Mesenchymal stem cell (in vitro differentiated cells and primary cell): ENCODE data around the gene TUT7.
A peak's percentile ranks its signal among the peaks of the same experiment; 100 is the strongest.

ENCODE experiments used
- DNase-seq: peaks from one replicate; pipeline ENCODE4 v3.0.0-alpha.2; 2013
- H2AFZ ChIP-seq: one replicate; pipeline ENCODE4 v1.6.1; 2013; ENCODE audit warnings: low read depth, mild to moderate bottlenecking, control low read depth, inconsistent platforms, low read length, moderate library complexity
- H2AK5ac ChIP-seq: 2 replicates; pipeline ENCODE4 v1.6.1; 2013; ENCODE audit warnings: low read length, moderate library complexity, mild to moderate bottlenecking, inconsistent platforms; ENCODE audit not compliant: severe bottlenecking
- H2BK120ac ChIP-seq: one replicate; pipeline ENCODE4 v1.6.1; 2013; ENCODE audit warnings: low read depth, mild to moderate bottlenecking, inconsistent platforms, low read length, moderate library complexity
- H2BK12ac ChIP-seq, 2 experiments: one replicate each; pipeline ENCODE4 v1.6.1; 2013; ENCODE audit warnings: inconsistent platforms in 2 of 2, low read length in 2 of 2, mild to moderate bottlenecking in 2 of 2, moderate library complexity in 2 of 2, control low read depth in 1 of 2
- H2BK15ac ChIP-seq: one replicate; pipeline ENCODE4 v1.6.1; 2013; ENCODE audit warnings: mild to moderate bottlenecking, low read depth, inconsistent platforms; ENCODE audit not compliant: poor library complexity, severe bottlenecking
- H2BK5ac ChIP-seq: 2 replicates; pipeline ENCODE4 v1.6.1; 2013; ENCODE audit warnings: low read depth, mild to moderate bottlenecking, low read length, control low read depth, inconsistent platforms; ENCODE audit not compliant: poor library complexity, severe bottlenecking
- H3K14ac ChIP-seq, 2 experiments: one replicate each; pipeline ENCODE4 v1.6.1; 2013; ENCODE audit warnings: inconsistent platforms in 2 of 2, low read length in 2 of 2, control low read depth in 1 of 2, mild to moderate bottlenecking in 1 of 2, moderate library complexity in 1 of 2
- H3K18ac ChIP-seq, 2 experiments: one replicate each; pipeline ENCODE4 v1.6.1; 2013; ENCODE audit warnings: inconsistent platforms in 2 of 2, low read length in 2 of 2, control low read depth in 1 of 2, low read depth in 1 of 2, mild to moderate bottlenecking in 1 of 2
- H3K23ac ChIP-seq, 2 experiments: one replicate each; pipeline ENCODE4 v1.6.1; 2013; ENCODE audit warnings: inconsistent platforms in 2 of 2, low read length in 2 of 2, mild to moderate bottlenecking in 2 of 2, moderate library complexity in 2 of 2, control low read depth in 1 of 2
- H3K27ac ChIP-seq: 2 replicates; pipeline ENCODE4 v1.5.1; 2013; ENCODE audit warnings: mild to moderate bottlenecking, moderate library complexity, low read length, control low read depth, inconsistent platforms; ENCODE audit not compliant: poor library complexity, severe bottlenecking
- H3K27me3 ChIP-seq, 2 experiments: 2 replicates each; pipeline versions ENCODE4 v1.6.1 to v1.7.0; 2013; ENCODE audit warnings: low read length in 2 of 2, mild to moderate bottlenecking in 2 of 2, moderate library complexity in 2 of 2, control low read depth in 1 of 2, inconsistent platforms in 1 of 2; ENCODE audit not compliant: control insufficient read depth in 1 of 2, insufficient read depth in 1 of 2
- H3K36me3 ChIP-seq, 2 experiments: 2 replicates each; pipeline versions ENCODE4 v1.6.1 to v1.7.0; 2013; ENCODE audit warnings: low read length in 2 of 2, control low read depth in 1 of 2, inconsistent platforms in 1 of 2, low read depth in 1 of 2, mild to moderate bottlenecking in 1 of 2; ENCODE audit not compliant: insufficient read depth in 2 of 2, control insufficient read depth in 1 of 2
- H3K4ac ChIP-seq, 2 experiments: one replicate each; pipeline ENCODE4 v1.6.1; 2013; ENCODE audit warnings: inconsistent platforms in 2 of 2, low read length in 2 of 2, mild to moderate bottlenecking in 2 of 2, moderate library complexity in 2 of 2, control low read depth in 1 of 2, low read depth in 1 of 2
- H3K4me1 ChIP-seq: 2 replicates; pipeline ENCODE4 v1.6.1; 2013; ENCODE audit warnings: low read depth, low read length, control low read depth; ENCODE audit not compliant: control insufficient read depth, insufficient read depth
- H3K4me2 ChIP-seq: 2 replicates; pipeline ENCODE4 v1.6.1; 2013; ENCODE audit warnings: low read length, mild to moderate bottlenecking, inconsistent platforms; ENCODE audit not compliant: poor library complexity, severe bottlenecking
- H3K4me3 ChIP-seq, 2 experiments: 2 replicates each; pipeline versions ENCODE4 v1.5.1 to v1.7.0; 2013; ENCODE audit warnings: low read length in 2 of 2, mild to moderate bottlenecking in 2 of 2, control low read depth in 1 of 2, low read depth in 1 of 2; ENCODE audit not compliant: insufficient read depth in 1 of 2
- H3K79me1 ChIP-seq: replicated peaks from 2 replicates; pipeline ENCODE4 v1.6.1; 2013; ENCODE audit warnings: mild to moderate bottlenecking, control low read depth, low read length, inconsistent platforms; ENCODE audit not compliant: poor library complexity, severe bottlenecking
- H3K9ac ChIP-seq: 2 replicates; pipeline ENCODE4 v1.7.0; 2013; ENCODE audit warnings: mild to moderate bottlenecking, low read length, moderate library complexity
- H3K9me3 ChIP-seq: 2 replicates; pipeline ENCODE4 v1.7.0; 2013; ENCODE audit warnings: mild to moderate bottlenecking, low read length; ENCODE audit not compliant: control insufficient read depth
- H4K8ac ChIP-seq: one replicate; pipeline ENCODE4 v1.6.1; 2013; ENCODE audit warnings: inconsistent platforms, mild to moderate bottlenecking, low read length, moderate library complexity
- H4K91ac ChIP-seq: one replicate; pipeline ENCODE4 v1.6.1; 2013; ENCODE audit warnings: mild to moderate bottlenecking, low read length, inconsistent platforms
- WGBS: methylation state at CpG from one replicate; pipeline ENCODE4 v1.1.7; 2013; ENCODE audit warnings: mixed read lengths; 5-methylcytosine and 5-hydroxymethylcytosine counted together

The TUT7 gene

GRCh38 chr9:86308687-86309086, 45.5 kb downstream of the TUT7 start:
- H2BK15ac ChIP-seq: no peak overlapping the region
- no peak overlapping the region for H2BK12ac ChIP-seq
- no peak overlapping the region for H2BK5ac ChIP-seq
- H4K8ac ChIP-seq: no peak overlapping the region
- no peak overlapping the region for H2AFZ ChIP-seq
- H3K4ac ChIP-seq: no peak overlapping the region
- no peaks in the 10 kb centered on the region for H3K27me3 ChIP-seq
- peaks cover 1% of the 10 kb centered on the region for H3K4me1 ChIP-seq
- H2AK5ac ChIP-seq: no peak overlapping the region
- H3K9ac ChIP-seq: no peak overlapping the region
- H3K23ac ChIP-seq: no peak overlapping the region
- H3K27ac ChIP-seq: no peak overlapping the region
- no peaks in the 10 kb centered on the region for H3K9me3 ChIP-seq
- no peak overlapping the region for H2BK120ac ChIP-seq
- no CpG with 5 or more reads among the region's 1 CpG for WGBS
- peaks cover 5% of the 10 kb centered on the region for H3K79me1 ChIP-seq
- H3K14ac ChIP-seq: no peak overlapping the region
- peaks cover 17 to 85% of the 10 kb centered on the region in 2 experiments for H3K36me3 ChIP-seq
- H3K4me3 ChIP-seq: no peak overlapping the region
- H4K91ac ChIP-seq: no peak overlapping the region
- H3K4me2 ChIP-seq: no peak overlapping the region
- no peak for DNase-seq
- H3K18ac ChIP-seq: no peak overlapping the region

DNA sequence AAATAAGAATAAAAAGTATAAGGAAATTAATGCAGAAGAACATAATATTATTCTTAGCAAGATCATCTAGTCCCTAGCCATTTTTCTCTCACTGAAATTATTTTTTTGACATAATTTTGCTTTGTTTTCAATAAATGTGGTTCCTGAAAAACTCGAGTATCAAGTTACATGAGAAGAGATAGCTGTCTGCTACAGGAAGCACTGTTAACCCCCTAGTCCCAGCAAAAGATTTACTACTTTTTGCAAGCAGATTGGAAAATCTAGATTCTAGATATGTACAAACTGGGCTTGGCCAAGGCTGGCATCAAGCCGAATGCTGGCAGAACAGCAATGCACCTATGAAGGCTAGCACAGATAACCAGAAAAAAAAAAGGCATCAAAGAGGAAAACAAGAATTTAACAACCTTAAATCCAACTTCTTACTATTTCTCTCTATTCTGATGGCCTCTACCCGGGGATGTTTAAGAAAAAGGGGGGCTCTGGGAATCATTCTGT, 49.9 kb downstream of the TUT7 start:
- H3K4ac ChIP-seq: no peak overlapping the region
- H3K9ac ChIP-seq: no peak overlapping the region
- H3K36me3 ChIP-seq: peaks cover 22 to 100% of the 10 kb centered on the region in 2 experiments
- H2AFZ ChIP-seq: no peak overlapping the region
- DNase-seq: no peak
- H3K23ac ChIP-seq: no peak overlapping the region
- H4K91ac ChIP-seq: no peak overlapping the region
- H3K79me1 ChIP-seq: peaks cover 6% of the 10 kb centered on the region
- H2BK5ac ChIP-seq: no peak overlapping the region
- no peaks in the 10 kb centered on the region for H3K27me3 ChIP-seq
- H3K4me2 ChIP-seq: no peak overlapping the region
- no peak overlapping the region for H4K8ac ChIP-seq
- no peak overlapping the region for H2BK12ac ChIP-seq
- H3K27ac ChIP-seq: no peak overlapping the region
- no peak overlapping the region for H3K14ac ChIP-seq
- no peak overlapping the region for H3K4me3 ChIP-seq
- peaks cover 1% of the 10 kb centered on the region for H3K4me1 ChIP-seq
- H2AK5ac ChIP-seq: no peak overlapping the region
- no peak overlapping the region for H3K18ac ChIP-seq
- H2BK120ac ChIP-seq: no peak overlapping the region
- WGBS: 100% methylated on average over 2 of the region's 3 CpGs
- no peak overlapping the region for H2BK15ac ChIP-seq
- no peaks in the 10 kb centered on the region for H3K9me3 ChIP-seq

GRCh38 chr9:86303316-86303975, 50.8 kb downstream of the TUT7 start:
- no peak overlapping the region for H2BK120ac ChIP-seq
- H3K18ac ChIP-seq: no peak overlapping the region
- H3K4ac ChIP-seq: no peak overlapping the region
- H4K8ac ChIP-seq: no peak overlapping the region
- H3K4me2 ChIP-seq: no peak overlapping the region
- H2AK5ac ChIP-seq: no peak overlapping the region
- H2BK5ac ChIP-seq: no peak overlapping the region
- H2BK12ac ChIP-seq: no peak overlapping the region
- no peak overlapping the region for H3K4me3 ChIP-seq
- H3K4me1 ChIP-seq: peaks cover 1% of the 10 kb centered on the region
- no peaks in the 10 kb centered on the region for H3K9me3 ChIP-seq
- no peak overlapping the region for H2BK15ac ChIP-seq
- no peak overlapping the region for H4K91ac ChIP-seq
- no peak overlapping the region for H3K14ac ChIP-seq
- no peak overlapping the region for H3K9ac ChIP-seq
- peaks cover 26 to 100% of the 10 kb centered on the region in 2 experiments for H3K36me3 ChIP-seq
- no peak overlapping the region for H3K23ac ChIP-seq
- WGBS: 77% methylated on average over 4 of the region's 4 CpGs
- DNase-seq: peak; percentile 19
- no peak overlapping the region for H2AFZ ChIP-seq
- no peak overlapping the region for H3K27ac ChIP-seq
- H3K79me1 ChIP-seq: peaks cover 8% of the 10 kb centered on the region
- no peaks in the 10 kb centered on the region for H3K27me3 ChIP-seq

- no peak for DNase-seq
- H3K9ac ChIP-seq: no peak overlapping the region
- no peak overlapping the region for H2BK120ac ChIP-seq
- H3K9me3 ChIP-seq: no peaks in the 10 kb centered on the region
- no peak overlapping the region for H2BK12ac ChIP-seq
- H3K4me3 ChIP-seq: no peak overlapping the region
- H3K36me3 ChIP-seq: peaks cover 22 to 100% of the 10 kb centered on the region in 2 experiments
- H2BK15ac ChIP-seq: no peak overlapping the region
- no peak overlapping the region for H3K23ac ChIP-seq
- H4K91ac ChIP-seq: no peak overlapping the region
- no peak overlapping the region for H3K4ac ChIP-seq
- H4K8ac ChIP-seq: no peak overlapping the region
- H3K18ac ChIP-seq: no peak overlapping the region
- peaks cover 10% of the 10 kb centered on the region for H3K79me1 ChIP-seq
- no peak overlapping the region for H3K4me2 ChIP-seq
- H3K4me1 ChIP-seq: peaks cover 1% of the 10 kb centered on the region
- no peaks in the 10 kb centered on the region for H3K27me3 ChIP-seq
- H2AK5ac ChIP-seq: no peak overlapping the region
- H2AFZ ChIP-seq: no peak overlapping the region
- no CpG with 5 or more reads among the region's 1 CpG for WGBS
- H3K14ac ChIP-seq: no peak overlapping the region
- no peak overlapping the region for H3K27ac ChIP-seq
- H2BK5ac ChIP-seq: no peak overlapping the region
These were observed 52.5 kb downstream of the TUT7 start for GRCh38 chr9:86301686-86302085.
